SW 1271 (cell line): ENCODE data around the gene ENTPD2.
"Not testable (repeated sequence)": the region's sequence is repeated elsewhere in the genome, so short reads cannot be mapped to it uniquely, and the experiment has no call there.

Experiments
- DNase-seq, 2 experiments: peaks; one replicate each; lab custom pipeline; 2025; lab: John Stamatoyannopoulos, UW

ENTPD2 gene

DNA sequence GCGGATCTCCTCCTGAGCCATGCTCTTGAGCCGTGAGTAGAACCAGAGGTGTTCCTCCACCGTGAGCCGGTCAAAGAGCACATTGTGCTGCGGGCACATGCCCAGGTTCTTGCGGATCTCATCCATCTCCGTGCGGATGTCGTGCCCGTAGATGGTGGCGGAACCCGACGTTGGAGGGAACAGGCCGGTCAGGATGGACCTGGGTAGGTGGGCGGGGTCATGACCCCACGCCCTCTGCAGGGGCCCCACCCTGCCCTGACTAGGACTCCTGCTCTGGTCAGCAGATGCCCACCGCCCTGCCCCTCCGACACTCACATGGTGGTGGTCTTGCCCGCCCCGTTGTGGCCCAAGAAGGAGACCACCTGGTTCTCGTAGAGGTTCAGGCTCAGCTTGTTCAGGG, 37.9 kb downstream of the ENTPD2 start:
- no peak for DNase-seq

- DNase-seq, result no peak
Measured at GRCh38 chr9:137015540-137015930, 38.3 kb downstream of the ENTPD2 start.

- DNase-seq, result no peak
Measured at GRCh38 chr9:137014776-137015539, 38.9 kb downstream of the ENTPD2 start.

DNA sequence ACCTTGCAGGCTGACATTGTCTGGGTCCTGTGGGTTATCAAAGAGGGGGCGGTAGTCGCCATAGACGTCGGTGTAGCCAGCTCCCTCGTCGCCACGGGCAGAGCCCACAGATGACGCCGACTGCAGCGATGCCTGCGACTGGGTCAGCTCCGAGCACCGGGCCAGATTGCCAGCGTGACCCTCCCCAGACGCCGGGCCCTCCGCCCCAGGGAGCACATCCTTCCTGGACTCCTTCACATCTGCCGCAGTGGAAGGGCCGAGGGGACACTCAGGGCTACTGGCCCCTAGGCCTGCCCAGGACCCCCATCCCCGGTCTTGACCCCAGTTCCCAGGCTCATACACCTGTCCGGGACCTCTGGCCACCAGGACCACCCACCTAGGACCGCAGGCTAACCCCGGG, 39.7 kb downstream of the ENTPD2 start:
- no peak for DNase-seq

- no peak for DNase-seq
Measured at GRCh38 chr9:137013571-137013940, 40.3 kb downstream of the ENTPD2 start.

DNA sequence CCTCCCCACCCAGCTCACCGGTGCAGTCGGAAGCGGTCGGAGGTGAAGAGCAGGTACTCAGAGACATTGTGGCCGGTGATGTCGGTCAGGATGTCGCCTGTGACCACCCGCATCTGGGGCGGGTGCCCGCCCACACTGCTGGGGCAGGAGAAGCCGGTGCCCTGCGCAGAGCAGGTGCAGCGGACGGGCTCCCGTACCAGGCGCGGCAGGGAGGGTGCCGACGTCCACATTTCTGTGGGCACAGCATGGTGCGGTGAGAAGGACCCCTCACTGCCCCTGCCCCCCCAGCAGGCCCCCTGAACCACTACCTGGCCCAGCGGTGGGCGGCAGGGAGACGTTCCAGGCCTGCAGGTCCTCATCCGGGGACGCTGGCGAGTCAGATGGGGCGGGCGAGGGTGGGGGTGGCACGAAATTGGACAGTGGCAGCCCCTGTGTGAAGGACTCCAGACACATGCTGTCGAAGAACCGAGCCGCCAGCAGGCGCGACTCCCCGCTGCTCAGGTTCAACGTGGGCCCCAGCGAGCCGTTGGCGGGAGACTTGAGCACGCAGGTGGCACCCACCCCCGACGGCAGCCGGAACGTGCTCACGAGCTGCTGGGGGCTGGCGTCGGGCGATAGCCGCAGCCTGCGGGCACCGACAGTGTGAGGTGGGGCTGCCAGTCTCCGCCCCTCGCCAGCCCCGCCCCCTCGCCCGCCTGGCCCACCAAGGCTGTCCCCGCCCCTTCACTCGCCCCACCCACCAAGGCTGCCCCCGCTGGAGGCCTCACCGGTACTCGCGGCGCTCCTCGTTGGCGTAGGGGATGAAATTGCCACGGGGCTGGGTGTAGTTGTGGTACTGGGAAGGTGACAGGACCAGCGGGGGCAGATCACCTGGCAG, 40.9 kb downstream of the ENTPD2 start:
- no peak for DNase-seq

DNA sequence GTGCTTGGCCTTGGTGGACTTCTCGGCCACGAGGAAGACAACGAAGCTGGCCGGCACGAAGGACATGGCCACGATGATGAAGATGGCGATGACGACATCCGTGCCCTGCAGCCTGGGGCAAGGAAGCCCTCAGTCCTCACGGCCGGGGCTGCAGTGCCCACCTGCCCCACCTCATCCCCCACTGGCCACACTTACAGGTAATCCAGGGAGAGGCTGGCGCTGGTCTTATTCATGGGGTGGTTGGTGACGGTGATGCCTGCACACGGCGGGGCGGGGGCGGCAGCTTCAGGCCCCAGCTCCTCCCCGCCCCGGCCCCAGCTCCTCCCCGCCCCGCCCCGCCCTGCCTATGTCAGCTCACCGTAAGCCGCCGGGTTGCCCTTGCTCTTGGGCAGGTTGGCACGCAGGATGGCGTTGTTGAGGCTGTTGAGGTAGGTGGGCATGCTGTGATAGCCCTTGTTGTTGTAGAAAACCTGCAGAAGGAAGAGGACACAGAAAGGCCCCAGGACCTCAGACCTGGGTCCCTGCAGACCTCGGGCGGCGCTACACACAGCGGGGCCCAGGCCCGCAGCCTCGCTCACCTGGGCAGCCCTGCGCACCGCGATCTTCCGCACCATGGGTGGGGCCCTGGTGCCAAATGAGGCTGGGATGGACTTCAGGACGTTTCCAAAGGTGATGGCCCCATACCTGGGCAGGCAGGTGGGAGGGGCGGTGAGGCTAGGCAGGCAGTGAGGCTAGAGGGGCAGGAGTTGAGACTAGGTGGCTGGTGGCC, 41.8 kb downstream of the ENTPD2 start:
- no peak for DNase-seq

DNA sequence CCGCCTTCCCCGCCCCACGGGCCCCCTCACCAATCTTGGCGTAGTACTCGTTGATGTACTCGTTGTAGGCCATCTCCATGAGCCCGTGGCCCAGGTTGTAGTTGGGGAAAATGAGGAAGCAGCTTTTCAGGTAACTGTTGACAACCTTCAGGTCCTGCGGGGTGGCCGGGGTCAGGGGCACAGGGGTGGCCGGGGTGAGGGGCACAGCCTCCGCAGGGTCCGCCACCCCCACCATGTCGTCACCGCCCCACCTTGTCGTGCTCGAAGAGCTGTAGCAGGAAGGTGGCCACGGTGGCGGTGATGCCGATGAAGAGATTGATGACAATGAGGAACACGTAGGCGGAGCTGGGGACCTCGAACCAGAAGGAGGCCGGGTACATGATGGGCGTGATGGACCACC, 42.7 kb downstream of the ENTPD2 start:
- DNase-seq, result no peak

- no peak for DNase-seq
Measured at GRCh38 chr9:137009938-137010732, 43.7 kb downstream of the ENTPD2 start.

GRCh38 chr9:137009217-137009616, 44.6 kb downstream of the ENTPD2 start:
- no peak for DNase-seq

GRCh38 chr9:137008312-137008711, 45.5 kb downstream of the ENTPD2 start:
- DNase-seq, result no peak

- DNase-seq, result no peak
Measured at GRCh38 chr9:137007816-137008270, 46.0 kb downstream of the ENTPD2 start.

DNA sequence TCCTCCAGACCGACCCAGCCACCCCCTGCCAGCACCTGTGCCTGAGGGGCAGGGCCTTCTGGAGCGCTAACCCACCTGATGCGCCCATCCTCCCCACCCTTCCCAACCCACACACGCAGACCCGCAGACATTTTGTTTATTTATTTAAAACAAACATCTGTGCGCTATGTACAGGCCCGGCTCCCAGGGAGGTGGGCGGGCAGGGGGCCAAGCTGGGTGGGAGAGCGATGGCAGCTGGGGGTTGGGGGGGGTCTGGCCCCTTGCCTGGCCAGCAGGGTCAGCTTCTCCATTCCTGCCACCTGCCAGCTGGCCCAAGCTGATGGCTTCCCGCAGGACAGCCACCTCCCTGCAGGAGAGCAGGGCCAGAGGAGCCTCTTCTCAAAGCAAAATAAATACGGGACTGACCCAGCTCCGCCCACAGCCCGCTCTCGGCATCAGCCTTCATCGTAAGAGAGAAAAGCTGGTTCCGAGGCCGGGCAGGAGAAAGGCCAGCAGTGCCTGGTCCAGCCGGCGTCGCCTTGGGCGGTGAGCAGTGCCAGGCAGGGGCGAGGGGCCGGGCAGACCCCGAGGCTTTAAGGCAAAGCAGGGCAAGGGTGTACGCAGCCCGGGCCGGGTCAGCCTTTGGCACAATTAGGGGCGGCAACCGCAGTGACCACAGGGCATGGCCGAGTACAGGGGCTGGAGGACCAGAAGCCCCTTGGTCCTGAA, 46.6 kb downstream of the ENTPD2 start:
- DNase-seq, result no peak

DNA sequence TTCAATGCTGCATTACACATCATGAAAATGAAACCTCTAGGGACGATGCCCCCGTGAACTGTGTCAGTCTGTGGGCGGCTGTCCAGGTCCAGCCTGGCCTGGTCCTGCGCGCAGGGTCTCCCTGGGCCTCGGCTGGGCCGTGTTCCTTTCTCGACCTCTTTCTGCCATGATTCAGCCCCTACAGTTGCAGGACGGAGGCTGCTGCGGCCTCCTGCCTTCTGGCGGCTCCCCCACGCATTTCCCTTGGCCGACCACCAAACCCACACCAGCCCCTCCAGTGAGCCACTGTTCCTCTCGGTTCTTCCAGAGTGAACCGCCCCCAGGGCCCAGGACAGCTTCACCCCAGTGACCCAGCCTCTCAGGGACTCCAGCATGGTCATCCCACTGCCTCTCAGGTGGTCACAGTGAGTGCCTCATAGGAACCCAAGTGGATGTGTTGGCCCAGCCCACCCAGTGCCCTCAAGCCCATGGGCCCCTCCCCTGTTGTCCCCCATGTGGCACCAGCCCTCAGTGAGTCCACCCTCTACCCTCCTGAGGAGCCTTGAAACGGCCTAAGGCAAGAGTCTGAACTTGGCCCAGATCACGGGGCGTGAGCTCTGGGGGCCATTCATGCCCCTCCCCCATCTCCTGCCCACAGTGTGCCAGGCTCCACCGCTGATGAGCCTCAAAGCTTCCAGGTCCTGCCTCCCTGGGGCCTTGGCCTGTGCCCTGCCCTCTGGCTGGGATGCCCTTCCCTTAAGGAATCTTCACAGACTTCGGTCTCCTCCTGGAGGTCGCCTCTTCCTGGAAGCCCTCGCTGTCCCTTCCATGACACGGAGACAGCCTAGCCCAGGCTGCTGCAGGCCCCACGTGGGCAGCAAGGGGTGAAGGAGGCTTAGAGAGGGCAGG, 47.5 kb downstream of the ENTPD2 start:
- no peak for DNase-seq

DNA sequence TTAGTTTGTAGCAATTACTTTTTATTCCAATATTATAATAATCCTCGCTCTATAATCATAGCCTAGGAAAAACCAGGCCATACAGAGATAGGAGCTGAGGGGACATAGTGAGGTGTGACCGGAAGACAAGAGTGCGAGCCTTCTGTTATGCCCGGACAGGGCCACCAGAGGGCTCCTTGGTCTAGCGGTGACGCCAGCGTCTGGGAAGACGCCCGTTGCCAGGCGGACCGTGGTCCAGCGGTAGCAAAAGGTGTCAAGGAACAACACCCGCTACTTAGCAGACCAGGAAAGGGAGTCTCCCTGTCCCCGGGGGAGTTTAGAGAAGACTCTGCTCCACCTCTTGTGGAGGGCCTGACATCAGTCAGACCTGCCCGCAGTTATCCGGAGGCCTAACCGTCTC, 49.6 kb downstream of the ENTPD2 start:
- DNase-seq, result not testable (repeated sequence)

- no peak for DNase-seq
Measured at GRCh38 chr9:137002646-137003041, 51.2 kb downstream of the ENTPD2 start.

- DNase-seq, result no peak
Measured at GRCh38 chr9:137001857-137002645, 51.8 kb downstream of the ENTPD2 start.

DNA sequence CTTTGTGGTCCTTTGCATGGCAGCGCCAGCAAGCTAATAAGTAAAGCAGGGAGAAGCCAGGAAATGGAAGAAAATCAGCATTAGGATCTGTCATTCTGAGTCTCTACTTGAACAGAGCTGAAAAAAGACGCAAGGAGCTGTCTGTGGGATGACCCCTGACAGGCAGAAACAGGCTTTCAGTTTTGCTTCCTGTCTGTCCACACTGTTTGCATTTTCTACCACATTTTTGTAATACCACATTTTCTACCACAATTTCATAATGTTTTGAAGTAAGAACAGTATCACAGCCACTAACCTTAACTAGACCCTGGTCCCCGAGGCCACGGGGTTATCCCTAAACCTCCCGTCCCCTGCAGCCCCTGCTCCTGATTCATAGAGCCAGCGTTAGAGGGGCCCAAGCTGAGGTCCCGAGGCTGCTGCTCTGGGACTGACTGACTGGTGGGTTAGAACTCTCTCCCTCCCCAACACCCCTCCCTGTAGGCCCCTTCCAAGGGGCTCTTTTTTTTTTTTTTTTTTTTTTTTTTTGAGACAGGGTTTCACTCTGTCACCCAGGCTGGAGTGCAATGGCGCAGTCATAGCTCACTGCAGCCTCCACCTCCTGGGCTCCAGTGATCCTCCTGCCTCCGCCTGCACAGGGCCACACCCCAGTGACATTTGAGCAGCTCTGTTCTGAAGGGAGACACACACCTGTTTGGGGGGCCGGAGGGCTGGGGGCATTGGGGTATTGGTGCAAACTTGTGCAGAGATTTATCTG, 53.5 kb downstream of the ENTPD2 start:
- DNase-seq, result no peak
